ENCODE measurements around the gene SVIL.

DNA sequence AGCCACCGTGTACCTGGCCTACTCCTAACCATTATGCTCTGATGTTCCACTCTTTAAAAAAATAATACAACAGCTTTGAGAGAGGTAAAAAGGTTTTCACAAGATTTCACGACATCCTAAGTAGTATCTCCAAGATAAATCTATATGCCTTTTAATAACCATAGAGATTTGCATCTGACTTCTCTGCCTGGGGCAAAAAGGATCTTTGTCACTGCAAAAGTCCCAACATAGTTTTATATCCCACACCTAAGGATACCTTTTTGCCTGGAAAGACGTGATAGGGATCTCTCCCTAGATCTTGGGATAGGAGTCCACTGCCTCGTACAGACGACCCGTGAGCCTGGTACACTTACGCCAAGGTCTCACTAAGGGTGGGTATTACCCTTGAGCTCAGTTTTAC, 31.4 kb upstream of the SVIL start:
- TF ChIP-seq YY1 (IDR thresholded peaks at IDR 0.05; ENCODE audit: insufficient read depth, insufficient read length) (no peak), ZNF274 (IDR thresholded peaks at IDR 0.05; ENCODE audit: low read depth, low read length) (no peak), SUZ12 (IDR thresholded peaks at IDR 0.05; ENCODE audit: extremely low read depth, insufficient read depth, insufficient read length) (no peak)
